Loucy (cell line): ENCODE results near the gene SLC17A2.
"Not testable (repeated sequence)": the region's sequence is repeated elsewhere in the genome, so short reads cannot be mapped to it uniquely, and the experiment has no call there.

Experiments used
- H2AFZ ChIP-seq: fragments of 200-600 bp; sonication (generic); 2 replicates; pipeline ENCODE4 v1.6.0; 2016; ENCODE audit warnings: antibody characterized with exemption, mild to moderate bottlenecking, low read length, moderate library complexity
- H3F3A ChIP-seq: fragments of 200-600 bp; 2 replicates; pipeline ENCODE4 v1.6.0; 2016; ENCODE audit warnings: antibody characterized with exemption, low read depth, mild to moderate bottlenecking
- H3K27me3 ChIP-seq: fragments of 200-600 bp; sonication (generic); 2 replicates; pipeline ENCODE4 v1.6.1; 2014; ENCODE audit warnings: low read length, mild to moderate bottlenecking; ENCODE audit not compliant: insufficient read depth, poor library complexity, severe bottlenecking
- H3K36me3 ChIP-seq: fragments of 200-600 bp; sonication (generic); 2 replicates; pipeline ENCODE4 v1.6.1; 2016; ENCODE audit warnings: low read length; ENCODE audit not compliant: insufficient read depth
- H3K4me1 ChIP-seq: fragments of 200-600 bp; sonication (generic); 2 replicates; pipeline ENCODE4 v1.5.1; 2014; ENCODE audit warnings: low read length, mild to moderate bottlenecking; ENCODE audit not compliant: insufficient read depth, poor library complexity, severe bottlenecking
- H3K4me2 ChIP-seq: fragments of 200-600 bp; sonication (generic); 2 replicates; pipeline ENCODE4 v1.6.0; 2014; ENCODE audit warnings: antibody characterized with exemption, low read length, low read depth, mild to moderate bottlenecking; ENCODE audit not compliant: poor library complexity, severe bottlenecking
- H3K4me3 ChIP-seq: fragments of 200-600 bp; sonication (generic); 2 replicates; pipeline ENCODE4 v1.5.1; 2014; ENCODE audit warnings: low read length, mild to moderate bottlenecking, mixed read lengths; ENCODE audit not compliant: poor library complexity, severe bottlenecking
- H3K79me2 ChIP-seq: fragments of 200-600 bp; sonication (generic); 2 replicates; pipeline ENCODE4 v1.6.1; 2014; ENCODE audit warnings: low read length; ENCODE audit not compliant: insufficient read depth
- H3K9ac ChIP-seq: fragments of 200-600 bp; sonication (generic); 2 replicates; pipeline ENCODE4 v1.6.0; 2014; ENCODE audit warnings: mild to moderate bottlenecking, low read depth, low read length, moderate library complexity; ENCODE audit not compliant: poor library complexity, severe bottlenecking
- H3K9me2 ChIP-seq: fragments of 200-600 bp; sonication (generic); replicated peaks from 2 replicates; pipeline ENCODE4 v1.6.1; 2016; ENCODE audit warnings: low read depth, low read length, mixed read lengths
- H3K9me3 ChIP-seq: fragments of 200-600 bp; sonication (generic); 2 replicates; pipeline ENCODE4 v1.6.1; 2014; ENCODE audit warnings: mild to moderate bottlenecking, antibody characterized with exemption, low read length, low read depth; ENCODE audit not compliant: insufficient read depth
- H4K20me1 ChIP-seq: fragments of 200-600 bp; sonication (generic); 2 replicates; pipeline ENCODE4 v1.6.0; 2014; ENCODE audit warnings: antibody characterized with exemption, low read length, mild to moderate bottlenecking; ENCODE audit not compliant: insufficient read depth, poor library complexity, severe bottlenecking
- EZH2phosphoT487 ChIP-seq: fragments of 200-600 bp; IDR thresholded peaks from 2 replicates; pipeline ENCODE4 v1.6.1; 2018; ENCODE audit warnings: antibody characterized with exemption, mild to moderate bottlenecking, moderate library complexity, borderline replicate concordance
- TF ChIP-seq, protein P1 (sequence below): fragments of 200-600 bp; sonication (generic); conservative IDR thresholded peaks from 2 replicates; pipeline ENCODE4 v1.5.1; 2014; ENCODE audit warnings: mild to moderate bottlenecking, antibody characterized with exemption, low read length

The SLC17A2 gene

DNA sequence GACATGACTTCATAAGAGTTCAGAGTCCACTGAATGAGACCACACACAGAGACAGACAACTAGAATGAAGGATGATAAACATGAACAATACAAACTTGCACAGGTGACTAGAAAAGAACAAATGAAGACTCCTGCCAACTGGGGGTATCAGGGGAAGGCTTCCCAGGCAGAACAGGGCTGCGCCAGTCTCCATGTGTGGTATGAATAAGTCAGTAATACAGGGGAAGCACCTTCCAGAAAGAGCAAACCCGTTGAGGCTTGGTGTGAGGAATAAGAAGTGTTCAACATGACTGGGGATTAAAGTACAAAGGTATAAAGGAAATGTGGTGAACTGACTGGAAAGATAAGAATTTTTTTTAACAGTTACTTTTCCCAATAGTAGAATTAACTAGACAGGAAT is 3.7 kb upstream of the SLC17A2 start:
- H3K79me2 ChIP-seq, result no peaks in the 10 kb centered on the region
- H3K27me3 ChIP-seq, result no peaks in the 10 kb centered on the region
- no peak overlapping the region for H3K9ac ChIP-seq
- H3K36me3 ChIP-seq, result no peaks in the 10 kb centered on the region
- H4K20me1 ChIP-seq, result no peaks in the 10 kb centered on the region
- no peak overlapping the region for H3K4me2 ChIP-seq
- H3K4me3 ChIP-seq, result no peak overlapping the region
- H3K9me2 ChIP-seq, result no peaks in the 10 kb centered on the region
- no peaks in the 10 kb centered on the region for H3K9me3 ChIP-seq
- peaks cover 7% of the 10 kb centered on the region for H3K4me1 ChIP-seq
- no peak overlapping the region for H2AFZ ChIP-seq
- no peaks in the 10 kb centered on the region for H3F3A ChIP-seq
- no peak for TF ChIP-seq EZH2phosphoT487
- TF ChIP-seq, protein P1, sequence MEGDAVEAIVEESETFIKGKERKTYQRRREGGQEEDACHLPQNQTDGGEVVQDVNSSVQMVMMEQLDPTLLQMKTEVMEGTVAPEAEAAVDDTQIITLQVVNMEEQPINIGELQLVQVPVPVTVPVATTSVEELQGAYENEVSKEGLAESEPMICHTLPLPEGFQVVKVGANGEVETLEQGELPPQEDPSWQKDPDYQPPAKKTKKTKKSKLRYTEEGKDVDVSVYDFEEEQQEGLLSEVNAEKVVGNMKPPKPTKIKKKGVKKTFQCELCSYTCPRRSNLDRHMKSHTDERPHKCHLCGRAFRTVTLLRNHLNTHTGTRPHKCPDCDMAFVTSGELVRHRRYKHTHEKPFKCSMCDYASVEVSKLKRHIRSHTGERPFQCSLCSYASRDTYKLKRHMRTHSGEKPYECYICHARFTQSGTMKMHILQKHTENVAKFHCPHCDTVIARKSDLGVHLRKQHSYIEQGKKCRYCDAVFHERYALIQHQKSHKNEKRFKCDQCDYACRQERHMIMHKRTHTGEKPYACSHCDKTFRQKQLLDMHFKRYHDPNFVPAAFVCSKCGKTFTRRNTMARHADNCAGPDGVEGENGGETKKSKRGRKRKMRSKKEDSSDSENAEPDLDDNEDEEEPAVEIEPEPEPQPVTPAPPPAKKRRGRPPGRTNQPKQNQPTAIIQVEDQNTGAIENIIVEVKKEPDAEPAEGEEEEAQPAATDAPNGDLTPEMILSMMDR, result no peak

DNA sequence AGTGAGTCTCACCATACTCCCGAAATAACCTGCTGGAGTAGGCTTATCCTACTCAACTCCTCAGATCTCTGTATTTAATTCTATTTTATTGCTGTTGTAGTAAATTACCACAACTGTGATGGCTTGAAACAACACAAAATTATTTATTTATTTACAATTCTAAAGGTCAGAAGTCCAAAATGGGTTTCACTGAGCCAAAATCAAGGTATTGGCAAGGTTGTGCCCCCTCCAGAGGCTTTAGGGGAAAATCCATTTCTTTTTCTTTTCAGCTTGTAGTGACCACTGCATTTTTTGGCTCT is 869 bp upstream of the SLC17A2 start:
- Histone ChIP-seq H3K4me1 (peaks cover 7% of the 10 kb centered on the region), H3K36me3 (no peaks in the 10 kb centered on the region), H3K4me2 (no peak overlapping the region), H3F3A (no peaks in the 10 kb centered on the region), H3K9me3 (no peaks in the 10 kb centered on the region), H4K20me1 (no peaks in the 10 kb centered on the region), H3K9me2 (no peaks in the 10 kb centered on the region), H3K27me3 (peaks cover 13% of the 10 kb centered on the region), H3K79me2 (no peaks in the 10 kb centered on the region), H3K4me3 (no peak overlapping the region), H2AFZ (no peak overlapping the region), H3K9ac (no peak overlapping the region)
- no peak for TF ChIP-seq EZH2phosphoT487
- TF ChIP-seq, protein P1, result no peak

GRCh38 chr6:25929785-25930184 is 706 bp downstream of the SLC17A2 start:
- not testable (repeated sequence) for H3F3A ChIP-seq, H3K4me2 ChIP-seq, H3K79me2 ChIP-seq, H3K9me2 ChIP-seq, H3K9ac ChIP-seq, H3K9me3 ChIP-seq, H4K20me1 ChIP-seq, H3K36me3 ChIP-seq, H2AFZ ChIP-seq, H3K4me3 ChIP-seq
- Histone ChIP-seq H3K27me3 (peaks cover 13% of the 10 kb centered on the region), H3K4me1 (peaks cover 12% of the 10 kb centered on the region)

DNA sequence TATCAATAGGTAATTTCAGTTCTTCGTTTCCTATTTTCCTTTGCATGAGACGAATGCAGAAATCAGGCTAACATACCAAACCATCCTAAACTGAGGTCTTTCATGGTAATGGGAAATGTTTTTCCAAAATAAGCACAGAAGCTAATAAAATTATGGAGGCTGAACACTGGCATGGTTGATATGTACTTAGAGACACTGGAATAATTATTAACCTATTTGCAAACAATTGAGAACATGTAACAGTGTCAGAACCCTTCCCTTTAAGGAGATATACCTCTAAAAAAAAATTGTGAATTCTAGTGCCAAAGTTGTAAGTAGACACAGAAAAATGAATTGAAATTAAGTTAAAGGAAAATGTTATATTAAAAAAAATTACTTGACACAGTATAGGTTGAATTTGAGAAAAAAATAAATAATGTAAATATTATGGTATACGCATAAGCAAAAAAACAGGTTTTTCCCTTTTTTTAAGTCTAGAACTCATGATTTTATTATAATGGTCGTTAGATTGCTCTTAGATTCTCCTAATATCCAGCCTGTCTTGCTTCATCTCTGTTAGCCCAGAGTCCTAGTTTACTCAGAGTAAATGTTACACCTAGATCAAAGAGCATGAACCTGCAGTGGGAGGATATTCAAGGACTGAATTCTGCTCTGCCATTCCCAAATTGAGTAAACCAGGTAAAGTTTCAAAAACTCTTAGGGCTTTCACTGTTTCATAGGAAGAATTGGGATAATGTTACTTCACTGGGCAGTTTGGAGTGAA is 1.7 kb downstream of the SLC17A2 start:
- peaks cover 5% of the 10 kb centered on the region for H3K4me1 ChIP-seq
- H4K20me1 ChIP-seq, result no peaks in the 10 kb centered on the region
- peaks cover 4% of the 10 kb centered on the region for H3F3A ChIP-seq
- no peaks in the 10 kb centered on the region for H3K9me2 ChIP-seq
- H3K4me2 ChIP-seq, result no peak overlapping the region
- no peak for TF ChIP-seq EZH2phosphoT487
- TF ChIP-seq, protein P1, result no peak
- H3K79me2 ChIP-seq, result no peaks in the 10 kb centered on the region
- no peaks in the 10 kb centered on the region for H3K36me3 ChIP-seq
- H2AFZ ChIP-seq, result no peak overlapping the region
- peaks cover 18% of the 10 kb centered on the region for H3K27me3 ChIP-seq
- H3K9ac ChIP-seq, result no peak overlapping the region
- H3K9me3 ChIP-seq, result no peaks in the 10 kb centered on the region
- H3K4me3 ChIP-seq, result no peak overlapping the region
